HG03565 (cell line): ENCODE data around the gene CD3D.

Experiments used
- ATAC-seq: cut with Tn5 transposase; IDR thresholded peaks from one replicate; pipeline ENCODE4 v1.9.1; 2021; ENCODE audit warnings: mild to moderate bottlenecking, moderate library complexity; ENCODE audit not compliant: unreplicated experiment

Gene CD3D

DNA sequence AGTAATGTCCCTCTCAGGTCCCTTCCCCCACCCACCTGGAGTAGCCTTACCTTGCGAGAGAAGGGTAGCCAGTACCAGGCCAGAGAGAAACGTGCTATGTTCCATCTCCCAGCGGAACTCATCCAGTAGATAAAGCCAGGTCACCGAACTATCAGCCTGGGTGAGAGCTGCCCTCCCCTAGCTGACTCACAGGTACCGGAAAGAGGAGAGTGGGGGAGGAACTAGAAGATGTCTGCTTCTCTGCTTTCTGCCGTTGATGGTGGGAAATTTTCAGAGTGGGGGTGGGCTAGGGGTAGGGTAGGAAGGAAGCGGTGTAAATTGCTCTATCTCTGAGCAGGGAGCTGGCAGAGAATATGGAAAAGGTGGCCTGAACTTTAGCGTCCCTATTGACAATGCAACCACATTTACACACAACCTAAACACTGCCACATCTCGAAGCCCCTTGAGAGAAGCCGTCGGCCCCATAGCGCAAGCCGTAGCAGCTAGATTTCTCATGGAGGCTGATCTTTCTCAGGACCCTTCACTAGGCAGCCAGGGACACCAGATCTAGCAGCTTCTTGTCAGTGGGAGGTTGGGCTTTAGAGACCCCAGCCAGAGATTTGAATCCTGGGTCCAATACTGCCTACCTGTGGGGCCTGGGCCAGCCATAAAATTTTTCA lies at the start of gene CD3D:
Gene CD3D, minus strand, starts transcription at position 203 of the 659 bp plus-strand sequence. Its CDS starts 98 bp downstream, at position 105.
- ATAC-seq, result no peak

DNA sequence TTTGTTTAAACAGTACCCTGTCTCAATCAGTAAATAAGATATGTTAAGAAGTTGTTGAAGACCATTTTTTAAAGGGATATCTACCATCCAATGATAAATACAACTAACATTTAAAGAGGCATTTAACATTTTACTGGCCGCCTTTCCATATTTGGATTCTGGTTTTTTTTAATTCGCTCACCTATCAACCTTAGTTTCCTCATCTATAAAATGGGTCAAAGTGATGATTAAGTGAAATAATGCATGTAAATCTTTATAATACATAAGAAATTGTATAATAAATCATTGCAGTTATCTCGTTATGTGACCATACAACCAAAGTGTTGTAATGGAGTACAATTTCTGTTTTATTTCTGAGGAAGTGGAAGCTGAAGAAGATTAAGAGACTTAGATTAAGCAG lies 41.2 kb upstream of the CD3D start:
- no peak for ATAC-seq

DNA sequence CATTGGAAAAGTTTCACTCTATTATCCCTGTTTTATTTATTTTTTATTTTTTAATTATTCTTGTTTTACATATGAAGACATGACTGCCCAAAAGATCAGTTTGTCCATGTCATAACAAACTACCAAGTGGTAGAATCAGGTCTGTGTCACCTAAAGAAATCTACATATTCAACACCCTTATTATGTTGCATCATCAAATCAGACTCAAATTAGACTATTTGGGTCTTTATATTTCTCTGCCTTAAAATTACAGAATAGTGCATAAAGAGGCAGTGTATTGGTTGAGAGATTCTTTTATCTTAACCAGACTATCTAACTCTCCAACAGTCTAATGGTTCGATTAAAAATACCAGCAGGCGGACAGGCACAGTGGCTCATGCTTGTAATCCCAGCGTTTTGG lies 40.4 kb upstream of the CD3D start:
- no peak for ATAC-seq

DNA sequence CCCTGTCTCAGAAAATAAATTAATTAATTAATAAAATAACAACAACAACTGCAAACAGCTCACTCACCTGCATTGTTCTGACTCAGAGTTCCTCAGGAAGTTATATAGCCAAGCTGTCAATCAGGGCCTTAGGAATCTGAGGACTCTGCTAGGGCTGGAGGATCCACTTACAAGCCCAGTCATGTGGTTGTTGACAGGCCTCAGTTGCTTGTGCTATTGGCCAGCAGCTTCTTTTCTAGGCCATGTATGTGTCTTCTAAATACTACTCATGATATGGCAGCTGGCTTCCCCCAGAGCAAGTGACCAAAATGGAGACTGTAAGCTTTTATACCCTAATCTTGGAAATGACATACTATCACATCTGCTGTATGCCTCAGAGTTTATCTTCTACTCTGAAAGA lies 38.1 kb upstream of the CD3D start:
- ATAC-seq, result no peak

DNA sequence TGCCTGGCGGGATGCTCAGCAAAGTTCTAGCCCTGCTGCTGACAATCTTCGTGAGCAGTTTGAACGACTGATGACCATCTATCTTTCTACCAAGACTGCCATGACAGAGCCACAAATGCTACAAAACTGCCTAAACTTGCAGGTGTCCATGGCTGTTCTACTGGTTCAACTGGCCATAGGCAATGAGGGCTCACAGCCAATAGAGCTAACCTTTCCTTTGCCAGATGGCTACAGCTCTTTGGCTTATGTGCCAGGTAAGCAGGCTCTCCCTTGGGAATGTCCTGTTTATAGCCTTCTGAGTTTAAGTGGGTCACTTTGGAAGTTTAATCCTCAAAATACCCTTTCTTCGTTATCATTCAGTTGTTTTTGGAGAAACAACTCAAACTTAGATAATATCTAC lies 37.0 kb upstream of the CD3D start:
- ATAC-seq, result no peak

DNA sequence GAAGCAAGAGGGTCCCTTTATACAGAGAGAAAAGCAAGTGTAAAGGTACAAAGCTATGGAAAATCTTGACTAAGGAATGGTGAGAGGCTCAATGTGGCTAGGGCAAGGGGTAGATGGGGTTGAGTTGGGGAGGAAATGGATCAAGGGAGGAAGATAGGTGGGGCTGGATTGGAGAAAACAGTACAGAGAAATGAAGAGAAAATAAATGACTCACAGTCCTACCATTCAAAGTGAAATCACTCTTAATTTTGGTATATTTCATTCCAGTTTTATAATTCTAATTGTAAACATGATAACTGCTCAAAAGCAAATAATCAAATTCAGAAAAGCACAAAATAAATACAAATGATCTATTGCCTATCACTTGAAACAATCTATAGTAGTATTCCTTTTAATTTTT lies 33.5 kb upstream of the CD3D start:
- ATAC-seq, result no peak

DNA sequence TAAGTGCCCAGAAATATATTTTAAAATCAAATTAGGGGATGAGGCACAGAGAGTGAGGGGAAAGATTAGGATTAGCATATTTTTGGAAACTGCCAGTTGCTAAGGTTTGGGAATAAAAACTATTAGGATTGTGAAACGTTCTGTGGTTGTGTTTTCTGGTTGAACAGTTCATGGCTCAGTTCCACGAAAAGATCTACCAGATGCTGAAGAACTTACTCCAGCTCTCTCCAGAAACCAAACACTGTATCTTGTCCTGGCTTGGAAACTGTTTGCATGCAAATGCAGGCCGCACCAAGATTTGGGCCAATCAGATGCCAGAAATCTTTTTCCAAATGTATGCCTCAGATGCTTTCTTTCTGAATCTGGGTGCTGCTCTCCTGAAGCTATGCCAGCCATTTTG lies 32.2 kb upstream of the CD3D start:
- no peak for ATAC-seq

DNA sequence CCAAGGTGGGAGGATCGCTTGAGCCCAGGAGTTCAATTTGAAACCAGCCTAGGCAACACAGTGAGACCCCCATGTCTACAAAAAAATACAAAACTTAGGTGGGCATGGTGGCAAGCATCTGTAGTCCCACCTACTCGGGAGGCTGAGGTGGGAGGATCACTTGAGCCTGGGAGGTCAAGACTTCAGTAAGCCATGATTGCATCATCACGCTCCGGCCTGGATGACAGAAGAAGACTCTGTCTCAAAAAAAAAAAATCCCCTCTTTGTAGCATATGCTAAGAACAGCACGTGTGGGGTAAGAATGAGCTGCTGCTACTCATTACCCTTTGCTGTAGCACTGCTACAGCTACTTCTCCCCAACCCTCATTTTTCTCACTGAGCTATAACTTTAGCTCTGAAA lies 31.4 kb upstream of the CD3D start:
- ATAC-seq, result no peak

DNA sequence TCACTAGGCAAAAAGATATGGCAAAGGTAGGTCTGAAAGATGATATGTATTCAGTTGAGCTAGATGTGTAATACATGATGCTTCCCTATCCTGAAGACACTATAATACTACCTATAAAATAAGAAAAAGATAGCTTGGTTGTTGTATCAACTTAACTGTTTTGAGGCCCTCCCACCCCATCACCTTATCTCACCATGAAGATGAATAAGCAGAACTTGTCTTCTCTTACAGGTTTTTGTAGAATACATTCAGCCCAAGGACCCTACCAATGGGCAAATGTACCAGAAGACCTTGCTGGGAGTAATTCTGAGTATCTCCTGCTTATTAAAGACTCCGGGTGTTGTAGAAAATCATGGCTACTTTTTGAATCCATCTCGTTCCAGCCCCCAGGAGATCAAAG lies 30.8 kb upstream of the CD3D start:
- no peak for ATAC-seq

DNA sequence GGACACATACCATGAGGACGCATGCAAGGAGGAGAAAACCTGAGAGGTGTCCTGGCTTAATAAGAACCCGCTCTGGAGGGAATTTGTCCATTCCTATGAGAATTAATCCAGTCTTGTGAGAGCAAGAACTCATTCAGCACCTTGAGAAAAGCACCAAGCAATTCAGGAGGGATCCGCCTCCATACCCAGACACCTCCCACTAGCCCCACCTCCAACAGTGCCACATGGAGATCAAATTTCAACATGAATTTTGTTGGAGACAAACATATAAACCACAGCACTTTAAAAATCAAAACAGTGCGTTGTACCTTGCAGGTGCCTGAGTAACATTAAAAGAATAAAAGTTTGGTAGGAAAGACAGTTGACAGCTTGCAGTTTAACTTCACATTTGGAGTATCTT lies 28.3 kb upstream of the CD3D start:
- no peak for ATAC-seq

DNA sequence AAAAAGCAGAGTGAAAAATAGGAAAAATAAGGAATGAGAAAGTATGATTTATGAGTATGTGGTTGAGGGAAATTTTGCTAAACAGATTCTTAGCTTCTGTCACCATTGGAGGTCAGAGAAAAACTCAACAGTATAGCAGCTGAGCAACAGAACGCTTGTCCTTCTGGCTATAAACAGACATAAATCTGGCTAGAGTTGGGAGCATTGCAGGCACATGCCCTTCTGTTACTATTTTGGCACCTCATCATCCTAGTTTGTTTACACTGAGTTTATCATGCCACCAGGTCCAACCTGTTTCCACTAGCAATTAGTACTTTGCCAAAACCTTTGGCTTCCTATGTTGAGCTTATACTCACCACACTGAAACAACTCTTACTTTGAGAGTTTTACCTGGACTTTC lies 23.8 kb upstream of the CD3D start:
- ATAC-seq, result no peak

DNA sequence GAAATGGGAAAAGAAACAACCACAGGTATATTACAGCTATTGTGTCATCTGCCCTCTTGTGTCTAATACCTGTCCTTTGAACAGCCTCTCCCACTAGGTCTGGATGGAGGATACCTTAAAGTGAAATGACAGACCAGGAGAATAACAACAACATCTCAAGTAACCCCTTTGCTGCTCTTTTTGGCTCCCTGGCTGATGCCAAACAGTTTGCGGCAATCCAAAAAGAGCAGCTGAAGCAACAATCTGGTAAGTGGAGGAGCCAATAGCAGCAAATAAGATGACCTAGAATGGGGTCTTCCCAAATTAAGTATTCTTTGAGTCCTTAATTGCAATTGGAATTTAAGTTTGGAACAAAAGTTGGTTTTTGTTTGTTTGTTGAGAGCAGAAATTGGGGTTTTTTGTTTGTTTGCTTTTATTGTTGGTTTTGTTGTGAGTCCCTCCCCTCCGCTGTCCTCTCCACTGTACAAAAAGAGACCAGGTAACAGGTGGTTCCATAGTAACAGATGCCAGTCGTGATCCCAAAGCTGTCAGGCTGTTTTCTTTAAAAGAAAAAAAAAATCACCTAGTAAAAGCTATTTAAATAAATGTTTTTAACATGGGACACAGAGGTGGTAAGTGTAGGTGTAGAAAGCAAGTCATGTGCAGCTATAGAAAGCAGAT lies 22.6 kb upstream of the CD3D start:
- ATAC-seq, result no peak

DNA sequence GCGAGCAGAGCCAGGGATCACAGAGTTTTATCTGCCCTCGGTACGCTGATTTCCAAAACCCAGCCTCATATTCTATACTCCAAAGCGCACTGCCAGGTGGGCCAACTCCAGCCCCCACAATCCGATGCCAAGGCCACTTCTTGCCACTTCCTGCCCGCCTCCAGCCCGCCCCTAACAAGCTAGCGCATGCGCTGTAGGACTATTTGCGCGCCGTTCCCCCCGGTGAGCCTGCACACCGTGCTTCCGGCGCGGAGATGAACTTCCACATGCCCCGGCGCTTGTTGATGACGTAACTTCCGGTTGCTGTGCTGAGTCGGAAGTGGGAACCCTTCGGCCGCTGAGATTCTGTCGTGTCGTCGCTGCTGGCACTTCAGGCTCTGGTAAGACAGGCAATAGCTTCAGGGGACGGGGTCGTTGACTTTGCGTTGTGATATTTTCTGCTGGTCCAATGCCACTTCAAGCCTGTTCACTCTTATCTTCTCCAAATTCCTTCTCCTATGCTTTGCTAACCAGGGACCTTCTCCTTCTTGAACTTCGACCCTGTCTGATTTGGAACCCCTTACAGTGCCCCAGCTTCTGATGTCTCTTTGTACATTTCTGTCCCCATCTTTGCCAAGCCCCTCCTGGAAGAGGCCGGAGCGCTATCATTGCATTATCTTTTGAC lies 16.9 kb upstream of the CD3D start, which contains the start of gene UBE4A:
Gene UBE4A, plus strand, starts transcription at position 306 of the 664 bp plus-strand sequence. CDS start 5,481 bp downstream, outside the sequence.
- ATAC-seq, result peak; percentile 93

DNA sequence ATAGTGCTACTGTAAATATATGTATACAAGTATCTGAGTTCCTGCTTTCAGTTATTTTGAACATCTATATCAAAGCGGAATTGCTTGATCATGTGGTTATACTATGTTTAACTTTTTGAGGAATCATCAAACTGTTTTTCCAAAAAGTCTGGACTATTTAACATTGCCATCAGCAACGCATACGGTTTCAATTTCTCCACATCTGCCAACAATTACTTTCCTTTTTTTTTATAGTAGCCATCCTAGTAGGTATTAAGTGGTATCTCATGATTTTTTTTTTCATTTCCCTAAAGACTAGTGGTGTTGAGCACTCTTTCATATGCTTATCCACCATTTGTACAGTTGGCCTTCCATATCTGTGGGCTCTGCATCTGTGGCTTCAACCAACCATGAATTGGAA lies 15.6 kb upstream of the CD3D start:
- no peak for ATAC-seq

DNA sequence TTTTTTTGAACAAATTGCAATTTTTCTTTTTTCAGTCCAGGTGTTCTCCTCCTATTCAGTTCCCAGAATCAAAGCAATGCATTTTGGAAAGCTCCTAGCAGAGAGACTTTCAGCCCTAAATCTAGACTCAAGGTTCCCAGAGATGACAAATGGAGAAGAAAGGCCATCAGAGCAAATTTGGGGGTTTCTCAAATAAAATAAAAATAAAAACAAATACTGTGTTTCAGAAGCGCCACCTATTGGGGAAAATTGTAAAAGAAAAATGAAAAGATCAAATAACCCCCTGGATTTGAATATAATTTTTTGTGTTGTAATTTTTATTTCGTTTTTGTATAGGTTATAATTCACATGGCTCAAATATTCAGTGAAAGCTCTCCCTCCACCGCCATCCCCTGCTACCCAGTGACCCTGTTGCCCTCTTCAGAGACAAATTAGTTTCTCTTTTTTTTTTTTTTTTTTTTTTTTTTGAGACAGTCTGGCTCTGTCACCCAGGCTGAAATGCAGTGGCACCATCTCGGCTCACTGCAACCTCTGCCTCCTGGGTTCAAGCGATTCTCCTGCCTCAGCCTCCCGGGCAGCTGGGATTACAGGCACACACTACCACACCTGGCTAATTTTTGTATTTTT lies 10.7 kb upstream of the CD3D start:
- no peak for ATAC-seq

DNA sequence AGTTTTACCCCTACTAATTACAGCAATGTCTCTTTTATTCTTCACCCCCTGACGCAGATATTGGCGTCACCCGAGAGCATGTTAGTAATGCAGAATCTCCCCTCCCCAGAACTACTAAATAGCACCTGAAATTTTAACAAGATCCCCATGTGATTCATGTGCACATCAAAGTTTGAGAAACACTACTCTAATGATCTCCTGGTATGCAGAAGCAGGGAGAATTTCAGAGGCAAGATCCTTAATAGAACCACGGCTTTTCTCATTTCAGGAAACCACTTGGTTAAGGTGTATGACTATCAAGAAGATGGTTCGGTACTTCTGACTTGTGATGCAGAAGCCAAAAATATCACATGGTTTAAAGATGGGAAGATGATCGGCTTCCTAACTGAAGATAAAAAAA lies 7.0 kb upstream of the CD3D start:
- ATAC-seq, result no peak

DNA sequence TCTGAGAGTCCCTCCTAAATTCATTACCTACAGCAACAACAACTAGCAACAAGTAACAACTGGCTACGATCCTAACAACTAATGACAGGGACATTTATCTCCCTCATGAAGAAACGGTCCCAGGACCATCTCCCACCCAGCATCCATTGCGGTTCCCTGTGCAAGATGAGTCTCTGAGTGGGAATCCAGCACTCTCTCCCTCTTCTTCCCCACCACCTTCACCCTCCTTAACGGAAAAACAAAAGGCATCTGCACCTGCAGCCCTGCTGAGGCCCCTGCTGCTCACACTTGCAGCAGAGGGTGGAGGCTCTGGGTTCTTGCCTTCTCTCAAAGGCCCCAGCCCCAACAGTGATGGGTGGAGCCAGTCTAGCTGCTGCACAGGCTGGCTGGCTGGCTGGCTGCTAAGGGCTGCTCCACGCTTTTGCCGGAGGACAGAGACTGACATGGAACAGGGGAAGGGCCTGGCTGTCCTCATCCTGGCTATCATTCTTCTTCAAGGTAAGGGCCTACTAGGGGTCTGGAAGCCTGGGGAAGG lies 1.5 kb upstream of the CD3D start, which contains the start of gene CD3G:
Gene CD3G, plus strand, starts transcription at position 364 of the 535 bp plus-strand sequence. Its CDS starts 80 bp downstream, at position 444.
- ATAC-seq, result no peak

DNA sequence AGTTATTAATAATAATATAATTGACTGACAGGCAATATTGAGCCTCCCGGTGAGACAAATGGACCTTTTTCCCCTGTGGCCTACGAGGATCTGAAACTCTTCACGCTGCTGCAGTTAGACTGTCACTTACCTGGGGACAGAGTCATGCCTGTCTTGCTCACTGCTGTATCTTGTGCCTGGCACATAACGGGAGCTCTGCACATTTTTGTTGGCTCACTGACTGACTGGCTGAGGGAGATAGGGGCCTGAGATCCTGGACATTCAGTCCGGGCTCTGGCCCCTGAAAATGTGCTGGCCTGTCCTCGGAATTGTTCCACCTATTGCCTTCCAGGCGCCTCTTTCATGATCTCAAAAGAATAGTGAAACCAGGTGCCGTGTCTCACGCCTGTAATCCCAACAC lies 743 bp upstream of the CD3D start:
- ATAC-seq, result no peak

DNA sequence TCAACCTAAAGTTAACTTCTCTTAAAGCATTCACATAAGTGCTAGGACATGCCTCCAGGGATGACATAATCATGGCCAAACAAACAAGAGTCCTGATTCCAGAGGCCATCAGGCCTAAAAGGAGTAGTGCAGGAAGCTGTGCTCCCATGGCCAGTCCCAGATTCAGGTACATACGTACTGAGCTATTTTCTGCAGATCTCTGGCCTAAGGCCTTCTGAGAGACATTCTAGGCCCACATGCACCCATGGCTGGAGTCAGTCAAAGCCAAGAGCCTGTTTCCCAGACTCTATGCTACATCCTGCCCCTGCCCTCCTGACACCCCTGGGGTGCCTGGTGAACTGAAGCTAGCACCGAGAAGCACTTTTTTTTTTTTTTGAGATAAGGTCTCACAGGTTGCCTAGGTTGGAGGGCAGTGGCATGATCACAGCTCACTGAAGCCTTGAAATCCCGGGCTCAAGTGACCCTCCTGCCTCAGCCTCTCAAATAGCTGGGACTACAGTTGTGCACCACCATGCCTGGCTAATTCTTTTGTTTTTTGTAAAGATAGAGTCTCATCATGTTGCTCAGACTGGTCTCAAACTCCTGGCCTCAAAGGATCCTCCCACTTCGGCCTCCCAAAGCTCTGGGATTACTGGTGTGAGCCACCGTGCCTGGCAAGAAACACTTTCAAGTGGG lies 553 bp downstream of the CD3D start:
- no peak for ATAC-seq

DNA sequence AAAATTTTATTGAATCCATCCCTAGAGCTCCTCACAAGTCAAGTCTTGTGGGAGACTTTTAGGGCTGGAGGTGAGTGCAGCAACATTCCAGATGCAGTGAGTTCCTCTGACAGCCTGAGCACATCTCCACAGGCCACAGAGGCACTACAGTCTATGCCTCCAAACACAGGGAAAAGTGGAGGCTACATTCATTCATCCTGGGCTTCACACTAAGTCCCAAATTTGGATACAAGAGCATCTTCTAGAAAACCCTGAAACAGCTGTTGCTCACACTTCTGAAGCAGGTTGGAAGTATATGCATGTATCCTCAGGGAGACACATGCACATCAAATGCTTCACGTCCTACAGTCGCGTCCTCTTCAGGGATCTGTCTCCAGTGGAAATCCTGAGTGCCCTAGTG lies 1.2 kb downstream of the CD3D start:
- no peak for ATAC-seq

DNA sequence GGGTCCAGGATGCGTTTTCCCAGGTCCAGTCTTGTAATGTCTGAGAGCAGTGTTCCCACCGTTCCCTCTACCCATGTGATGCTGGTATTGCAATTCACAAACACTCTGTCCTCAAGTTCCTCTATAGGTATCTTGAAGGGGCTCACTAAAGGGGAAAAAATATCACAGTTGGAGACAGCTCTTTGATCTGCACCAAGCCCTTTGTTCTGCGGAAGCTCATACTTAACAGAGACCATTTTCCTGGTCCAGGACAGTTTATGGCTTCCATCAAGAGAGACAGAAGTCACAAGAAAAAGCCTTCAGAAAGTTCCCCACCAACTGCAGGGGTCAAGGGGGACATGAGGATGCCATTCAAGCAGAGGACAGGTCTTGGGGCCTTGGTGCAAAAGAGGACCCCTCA lies 2.1 kb downstream of the CD3D start:
- no peak for ATAC-seq
